Iris pigment epithelial cell (primary cell): ENCODE data around the gene ZNF578.
"Not testable (repeated sequence)": the region's sequence is repeated elsewhere in the genome, so short reads cannot be mapped to it uniquely, and the experiment has no call there.

ENCODE experiments used
- DNase-seq: peaks from one replicate; pipeline ENCODE4 v3.0.0-alpha.2; 2011; ENCODE audit warnings: low read depth

Gene ZNF578

DNA sequence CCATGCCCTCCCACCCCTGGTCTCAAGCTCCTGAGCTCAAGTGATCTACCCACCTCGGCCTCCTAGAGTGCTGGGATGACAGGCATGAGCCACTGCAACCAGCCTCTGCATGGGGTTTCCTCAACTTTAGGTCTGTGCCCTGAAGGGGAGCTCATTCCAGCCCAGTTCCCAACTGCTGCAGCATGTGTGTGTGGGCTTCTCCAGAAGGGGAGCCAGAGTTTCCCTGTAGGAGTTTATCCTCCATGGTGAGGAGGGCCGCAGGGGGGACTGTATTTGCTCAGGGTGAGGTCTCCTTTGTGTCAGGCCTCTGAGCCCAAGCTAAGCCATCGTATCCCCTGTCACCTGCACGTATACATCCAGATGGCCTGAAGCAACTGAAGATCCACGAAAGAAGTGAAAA, 62.8 kb downstream of the ZNF578 start:
- no peak for DNase-seq

- DNase-seq, result no peak
These were observed 65.3 kb downstream of the ZNF578 start for GRCh38 chr19:52518646-52519045.

- DNase-seq, result not testable (repeated sequence)
These were observed 65.8 kb downstream of the ZNF578 start for GRCh38 chr19:52519175-52519574.

GRCh38 chr19:52520013-52520412, 66.7 kb downstream of the ZNF578 start:
- DNase-seq, result no peak

GRCh38 chr19:52522551-52522950, 69.2 kb downstream of the ZNF578 start:
- no peak for DNase-seq

- DNase-seq, result no peak
These were observed 70.7 kb downstream of the ZNF578 start for GRCh38 chr19:52524086-52524485.

DNA sequence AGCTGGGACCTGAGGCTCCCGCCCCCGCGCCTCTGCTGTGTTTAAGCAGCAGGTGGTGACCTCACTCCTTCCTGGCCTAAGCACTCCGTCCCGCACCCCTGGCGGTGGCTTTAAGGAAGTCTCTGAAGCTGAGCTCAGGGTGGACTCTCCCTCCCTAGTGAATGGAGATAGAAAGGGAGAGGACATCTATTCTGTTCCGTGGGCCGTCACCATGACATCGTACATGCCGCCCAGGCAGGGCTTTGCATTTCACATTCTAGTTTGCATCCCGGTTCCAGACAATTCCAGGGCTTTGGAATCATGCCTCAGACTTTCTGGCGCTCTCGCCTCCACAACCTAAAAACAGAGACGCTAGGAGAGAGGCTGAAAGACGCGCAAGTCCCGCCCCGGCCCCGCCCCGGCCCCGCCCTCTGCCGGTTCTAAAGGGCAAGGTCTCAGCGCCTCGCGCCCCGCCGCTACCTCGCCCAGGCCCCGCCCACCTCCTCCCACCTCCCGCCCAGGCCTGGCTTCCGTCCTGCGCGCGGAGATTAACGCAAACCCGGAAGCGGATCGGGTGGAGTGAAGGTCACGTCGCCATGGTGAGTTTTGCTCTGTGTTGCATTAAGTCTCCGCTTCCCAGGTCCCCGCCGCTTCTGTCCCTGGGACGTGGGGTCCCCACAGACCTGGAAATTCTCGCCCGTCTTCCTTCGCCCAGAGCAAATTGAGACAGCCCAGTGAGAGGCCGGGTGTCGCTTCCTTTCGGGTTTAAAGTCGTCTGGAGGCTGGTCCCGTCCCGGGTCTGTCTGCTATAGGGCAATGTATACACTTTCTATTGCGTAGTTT, 74.0 kb downstream of the ZNF578 start, which contains the start of gene ZNF808:
ZNF808 (plus strand) TSS at position 535 of the 822 bp plus-strand sequence. CDS start 15,617 bp downstream, outside the sequence.
- peak; percentile 95 for DNase-seq

GRCh38 chr19:52527956-52528351, 74.6 kb downstream of the ZNF578 start:
- DNase-seq, result no peak

DNA sequence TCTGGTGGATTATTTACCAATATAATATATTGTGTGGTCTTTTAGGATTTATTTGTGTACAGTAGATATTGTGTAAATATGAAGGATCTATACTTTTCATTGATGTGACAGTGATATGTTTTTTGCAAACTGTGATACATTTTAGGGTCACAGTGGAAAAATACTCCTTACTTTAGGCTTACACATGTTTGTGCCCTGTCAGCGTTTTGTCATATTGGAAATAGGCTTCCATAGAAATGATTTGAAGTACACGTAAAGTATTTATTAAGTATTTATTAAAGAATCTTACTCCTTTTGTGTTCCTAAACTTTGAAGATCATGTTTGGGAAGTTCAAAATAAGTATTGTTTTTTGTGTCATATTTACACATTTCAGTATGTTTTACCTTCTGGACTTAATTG, 79.1 kb downstream of the ZNF578 start:
- no peak for DNase-seq

- peak; percentile 9 for DNase-seq
These were observed 80.5 kb downstream of the ZNF578 start for GRCh38 chr19:52533901-52534300.

- not testable (repeated sequence) for DNase-seq
These were observed 82.0 kb downstream of the ZNF578 start for GRCh38 chr19:52535385-52535770.

- peak; percentile 85 for DNase-seq
These were observed 82.6 kb downstream of the ZNF578 start for GRCh38 chr19:52535771-52536447.

GRCh38 chr19:52536448-52536800, 83.1 kb downstream of the ZNF578 start:
- peak; percentile 30 for DNase-seq

DNA sequence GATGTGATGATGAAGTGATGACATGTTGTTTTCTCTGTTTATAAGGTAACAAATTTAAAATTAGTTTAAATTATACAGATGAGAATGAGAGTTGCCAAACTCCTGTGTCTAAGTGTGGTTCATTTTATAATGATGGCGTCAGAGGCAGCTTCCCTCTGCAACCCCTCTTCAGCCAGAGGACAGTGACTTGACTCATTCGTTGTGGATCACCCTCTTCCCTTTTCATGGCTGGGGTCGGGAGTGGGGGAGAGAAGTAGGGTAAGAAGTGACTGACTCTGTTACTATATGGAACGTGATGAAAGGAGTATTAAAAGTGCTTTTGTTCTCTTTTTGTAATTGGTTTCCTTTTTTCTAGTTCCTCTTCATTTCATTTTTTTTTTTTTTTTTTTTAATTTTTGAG, 85.5 kb downstream of the ZNF578 start:
- not testable (repeated sequence) for DNase-seq

DNA sequence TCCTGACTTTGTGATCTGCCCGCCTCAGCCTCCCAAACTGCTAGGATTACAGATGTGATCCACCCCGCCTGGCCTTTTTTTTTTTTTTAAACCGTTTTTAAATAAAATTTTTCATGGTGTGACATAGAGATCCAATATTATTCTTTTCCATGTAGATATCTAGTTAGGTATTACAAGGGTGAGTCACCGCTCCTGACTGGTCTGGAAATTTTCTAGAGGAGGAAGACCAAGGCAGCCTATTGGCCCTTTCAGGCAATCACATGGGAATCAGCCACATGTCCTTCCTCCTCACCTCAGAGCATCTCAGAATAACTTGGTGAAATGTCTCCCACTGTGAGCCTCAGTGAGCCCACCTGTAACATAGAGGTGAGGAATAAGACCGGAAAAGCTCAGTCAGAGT, 87.8 kb downstream of the ZNF578 start:
- peak; percentile 31 for DNase-seq

GRCh38 chr19:52541608-52542007, 88.3 kb downstream of the ZNF578 start:
- DNase-seq, result no peak

DNA sequence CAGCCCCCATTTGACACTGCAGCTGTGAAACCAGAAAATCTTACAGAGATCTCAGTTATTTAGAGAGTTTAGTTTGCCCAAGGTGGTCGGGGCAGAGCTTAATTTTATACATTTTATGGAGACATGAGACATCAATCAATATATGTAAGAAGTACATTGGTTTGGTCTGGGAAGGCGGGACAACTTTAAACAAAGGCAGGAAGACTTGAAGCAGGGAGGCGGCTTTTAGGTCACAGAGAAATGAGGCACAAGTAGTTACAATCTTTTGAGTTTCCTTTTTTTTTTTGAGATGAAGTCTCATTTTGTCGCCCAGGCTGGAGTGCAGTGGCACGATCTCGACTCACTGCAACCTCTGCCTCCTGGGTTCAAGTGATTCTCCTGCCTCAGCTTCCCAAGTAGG, 89.2 kb downstream of the ZNF578 start:
- DNase-seq, result not testable (repeated sequence)

DNA sequence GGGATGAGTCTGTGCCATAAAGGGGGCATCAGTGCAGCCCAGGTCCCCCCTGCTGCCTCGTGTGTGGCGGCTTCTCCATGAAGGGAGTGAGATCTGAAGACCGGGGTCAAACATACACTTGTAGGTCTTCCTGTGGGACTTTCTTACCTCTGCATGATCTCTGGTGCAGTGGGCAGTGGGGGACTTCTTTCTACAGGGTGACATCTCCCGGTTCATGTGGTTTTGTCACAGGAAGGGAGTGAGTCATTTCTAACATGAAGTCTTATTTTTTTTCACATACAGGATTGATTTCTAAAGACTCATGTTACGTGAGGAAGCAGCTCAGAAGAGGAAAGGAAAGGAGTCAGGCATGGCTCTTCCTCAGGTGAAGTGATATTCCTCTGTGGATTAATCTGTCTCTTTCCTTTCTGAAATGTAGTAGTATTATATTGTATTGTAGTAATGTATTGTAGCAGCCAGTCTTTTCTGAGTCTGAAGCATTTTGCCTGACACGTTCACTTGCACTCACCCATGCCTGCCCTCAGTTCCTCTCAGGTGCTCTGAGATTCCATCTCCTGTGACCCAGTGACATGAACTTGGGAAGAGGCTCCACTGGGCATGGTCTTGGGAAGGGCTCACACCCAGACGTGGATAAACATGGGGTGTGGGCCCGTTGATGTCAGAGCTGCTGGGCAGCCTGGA, 89.8 kb downstream of the ZNF578 start:
- peak; percentile 39 for DNase-seq

DNA sequence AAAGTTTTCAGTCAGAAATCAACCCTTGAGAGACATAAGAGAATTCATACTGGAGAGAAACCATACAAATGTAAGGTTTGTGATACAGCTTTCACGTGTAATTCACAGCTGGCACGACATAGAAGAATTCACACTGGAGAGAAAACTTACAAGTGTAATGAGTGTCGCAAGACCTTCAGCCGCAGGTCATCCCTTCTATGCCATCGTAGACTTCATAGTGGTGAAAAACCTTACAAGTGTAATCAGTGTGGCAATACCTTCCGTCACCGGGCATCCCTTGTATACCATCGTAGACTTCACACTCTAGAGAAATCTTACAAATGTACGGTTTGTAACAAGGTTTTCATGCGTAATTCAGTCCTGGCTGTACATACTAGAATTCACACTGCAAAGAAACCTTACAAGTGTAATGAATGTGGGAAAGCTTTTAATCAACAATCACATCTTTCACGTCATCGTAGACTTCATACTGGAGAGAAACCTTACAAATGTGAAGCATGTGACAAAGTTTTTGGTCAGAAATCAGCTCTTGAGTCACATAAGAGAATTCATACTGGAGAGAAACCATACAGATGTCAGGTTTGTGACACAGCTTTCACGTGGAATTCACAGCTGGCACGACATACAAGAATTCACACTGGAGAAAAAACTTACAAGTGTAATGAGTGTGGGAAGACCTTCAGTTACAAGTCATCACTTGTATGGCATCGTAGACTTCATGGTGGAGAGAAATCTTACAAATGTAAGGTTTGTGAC, 101.0 kb downstream of the ZNF578 start:
- no peak for DNase-seq

DNA sequence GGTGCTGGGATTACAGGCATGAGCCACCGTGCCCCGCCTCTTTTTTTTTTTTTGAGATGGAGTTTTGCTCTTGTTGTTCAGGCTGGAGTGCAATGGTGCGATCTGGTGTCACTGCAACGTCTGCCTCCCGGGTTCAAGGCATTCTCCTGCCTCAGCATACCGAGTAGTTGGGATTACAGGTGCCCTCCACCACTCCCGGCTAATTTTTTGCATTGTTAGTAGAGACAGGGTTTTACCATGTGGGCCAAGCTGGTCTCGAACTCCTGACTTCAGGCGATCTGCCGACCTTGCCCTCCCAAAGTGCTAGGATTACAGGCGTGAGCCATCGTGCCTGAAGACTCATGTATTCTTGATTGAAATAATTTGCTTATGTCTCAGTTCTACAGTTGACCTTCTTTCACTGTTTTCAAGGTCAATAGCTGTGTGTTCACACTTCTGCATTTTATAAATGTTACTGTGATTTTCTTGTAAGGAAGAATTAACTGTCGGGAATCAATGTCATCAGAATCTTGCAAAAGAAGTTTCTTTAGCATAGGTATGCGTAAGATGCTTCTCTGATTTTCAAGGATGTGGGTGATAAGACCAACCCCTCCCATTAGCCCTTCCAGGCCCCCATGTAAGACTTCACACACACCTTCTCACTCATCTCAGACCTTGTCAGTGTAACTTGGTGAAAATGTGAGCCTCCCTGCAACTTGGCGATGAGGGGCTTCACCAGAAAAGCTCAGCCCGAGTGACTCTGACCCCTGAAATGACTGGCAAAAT, 104.1 kb downstream of the ZNF578 start:
- no peak for DNase-seq

DNA sequence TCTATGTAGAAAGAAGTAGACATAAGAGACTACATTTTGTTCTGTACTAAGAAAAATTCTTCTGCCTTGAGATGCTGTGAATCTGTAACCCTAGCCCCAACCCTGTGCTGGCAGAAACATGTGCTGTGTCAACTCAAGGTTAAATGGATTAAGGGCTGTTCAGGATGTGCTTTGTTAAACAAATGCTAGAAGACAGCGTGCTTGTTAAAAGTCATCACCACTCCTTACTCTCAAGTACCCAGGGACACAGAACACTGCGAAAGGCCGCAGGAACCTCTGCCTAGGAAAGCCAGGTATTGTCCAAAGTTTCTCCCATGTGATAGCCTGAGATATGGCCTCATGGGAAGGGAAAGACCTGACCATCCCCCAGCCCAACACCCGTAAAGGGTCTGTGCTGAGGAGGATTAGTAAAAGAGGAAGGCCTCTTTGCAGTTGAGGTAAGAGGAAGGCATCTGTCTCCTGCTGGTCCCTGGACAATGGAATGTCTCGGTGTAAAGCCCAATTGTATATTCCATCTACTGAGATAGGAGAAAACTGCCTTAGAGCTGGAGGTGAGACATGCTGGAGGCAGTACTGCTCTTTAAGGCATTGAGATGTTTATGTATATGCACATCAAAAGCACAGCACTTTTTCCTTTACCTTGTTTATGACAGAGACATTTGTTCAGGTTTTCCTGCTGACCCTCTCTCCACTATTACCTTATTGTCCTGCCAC, 105.5 kb downstream of the ZNF578 start:
- DNase-seq, result peak; percentile 37
